HepG2 (cell line): Measurements from ENCODE around the gene MRPS31. TPM values are rescaled to one million over a fixed set of nuclear protein-coding genes. Genes with fewer than 3 reads are reported as not detected.
A peak's percentile ranks its signal among the peaks of the same experiment; 100 is the strongest.
"Not testable (repeated sequence)": the region's sequence is repeated elsewhere in the genome, so short reads cannot be mapped to it uniquely, and the experiment has no call there.

ENCODE experiments used
- ADNP ChIP-seq: sonication (generic); formaldehyde crosslinking; IDR thresholded peaks from 2 replicates; pipeline ENCODE4 v1.4.0; 2020; ENCODE audit warnings: missing genetic modification reagents
- ARNTL ChIP-seq: sonication (generic); formaldehyde crosslinking; IDR thresholded peaks from 2 replicates; pipeline ENCODE4 v1.4.0; 2020; ENCODE audit warnings: mild to moderate bottlenecking, missing genetic modification reagents
- ASH2L ChIP-seq: fragments of 300-600, 200-600 bp; sonication (generic); IDR thresholded peaks from 2 replicates; pipeline ENCODE4 v1.7.0; 2017; ENCODE audit warnings: low read depth, mild to moderate bottlenecking, moderate library complexity, mixed read lengths, low read length; ENCODE audit not compliant: insufficient read length
- ATF7 ChIP-seq, 2 experiments: fragments of 450-650 bp in 1 of 2; sonication (generic) in 1 of 2; formaldehyde crosslinking in 1 of 2; IDR thresholded peaks; 2 replicates each; pipeline versions ENCODE4 v1.4.0 to v1.6.1; 2016 to 2020; ENCODE audit warnings: antibody characterized with exemption in 1 of 2, mild to moderate bottlenecking in 1 of 2, missing genetic modification reagents in 1 of 2
- CHD4 ChIP-seq: fragments of 200-600 bp; sonication (generic); IDR thresholded peaks from 2 replicates; pipeline ENCODE4 v1.7.0; 2017; ENCODE audit warnings: mild to moderate bottlenecking, low read length, borderline replicate concordance
- FOSL2 ChIP-seq: sonication (generic); formaldehyde crosslinking; IDR thresholded peaks from 2 replicates; pipeline ENCODE4 v1.4.0; 2020; ENCODE audit warnings: missing genetic modification reagents
- FOXK1 ChIP-seq: sonication (generic); formaldehyde crosslinking; IDR thresholded peaks from 2 replicates; pipeline ENCODE4 v1.4.0; 2020; ENCODE audit warnings: low read depth, missing genetic modification reagents, borderline replicate concordance
- FOXP1 ChIP-seq, 2 experiments: fragments of 450-650 bp in 1 of 2; IDR thresholded peaks; 2 replicates each; pipeline ENCODE4 v1.6.1; 2017 to 2018; ENCODE audit warnings: antibody characterized with exemption in 1 of 2
- HNF4A ChIP-seq: sonication (generic); formaldehyde crosslinking; IDR thresholded peaks from 2 replicates; pipeline ENCODE4 v1.4.0; 2020; ENCODE audit warnings: missing genetic modification reagents
- KDM1A ChIP-seq: IDR thresholded peaks from 2 replicates; pipeline ENCODE4 v1.6.1; 2016; ENCODE audit warnings: missing compliant biosample characterization
- MEIS2 ChIP-seq: sonication (generic); formaldehyde crosslinking; IDR thresholded peaks from 2 replicates; pipeline ENCODE4 v1.9.0; 2021; ENCODE audit warnings: mild to moderate bottlenecking, missing genetic modification reagents
- MYNN ChIP-seq: sonication (generic); formaldehyde crosslinking; IDR thresholded peaks from 2 replicates; pipeline ENCODE4 v1.4.0; 2020; ENCODE audit warnings: mild to moderate bottlenecking, low read depth, missing genetic modification reagents
- NR2F6 ChIP-seq, 2 experiments: IDR thresholded peaks; 2 replicates each; pipeline ENCODE4 v1.6.1; 2016; ENCODE audit warnings: antibody characterized with exemption in 1 of 2, mild to moderate bottlenecking in 1 of 2
- PHF8 ChIP-seq: sonication (generic); formaldehyde crosslinking; IDR thresholded peaks from 2 replicates; pipeline ENCODE4 v1.5.0; 2020; ENCODE audit warnings: missing genetic modification reagents
- TEAD3 ChIP-seq: optimal IDR thresholded peaks from 2 replicates; pipeline ENCODE3; 2016; ENCODE audit warnings: borderline replicate concordance
- THAP7 ChIP-seq: sonication (generic); formaldehyde crosslinking; IDR thresholded peaks from 2 replicates; pipeline ENCODE4 v1.8.1; 2023; ENCODE audit warnings: mild to moderate bottlenecking, missing genetic modification reagents
- ZBTB3 ChIP-seq: sonication (generic); formaldehyde crosslinking; IDR thresholded peaks from 2 replicates; pipeline ENCODE4 v1.4.0; 2020; ENCODE audit warnings: low read depth, mild to moderate bottlenecking, moderate library complexity, missing genetic modification reagents, borderline replicate concordance
- ZBTB43 ChIP-seq: sonication (generic); formaldehyde crosslinking; conservative IDR thresholded peaks from 2 replicates; pipeline ENCODE4 v1.4.0; 2020; ENCODE audit warnings: missing genetic modification reagents
- ZNF350 ChIP-seq: sonication (generic); formaldehyde crosslinking; IDR thresholded peaks from 2 replicates; pipeline ENCODE4 v1.4.0; 2020; ENCODE audit warnings: mild to moderate bottlenecking, low read depth, missing genetic modification reagents, borderline replicate concordance
- ZNF354B ChIP-seq: sonication (generic); formaldehyde crosslinking; IDR thresholded peaks from 2 replicates; pipeline ENCODE4 v1.8.0; 2022; ENCODE audit warnings: mild to moderate bottlenecking, missing genetic modification reagents
- ZNF512 ChIP-seq: sonication (generic); formaldehyde crosslinking; IDR thresholded peaks from 2 replicates; pipeline ENCODE4 v1.4.0; 2020; ENCODE audit warnings: mild to moderate bottlenecking, missing genetic modification reagents
- ZNF556 ChIP-seq: sonication (generic); formaldehyde crosslinking; IDR thresholded peaks from 2 replicates; pipeline ENCODE4 v1.4.0; 2020; ENCODE audit warnings: mild to moderate bottlenecking, missing genetic modification reagents, borderline replicate concordance
- ZNF770 ChIP-seq: sonication (generic); formaldehyde crosslinking; IDR thresholded peaks from 2 replicates; pipeline ENCODE4 v1.5.0; 2020; ENCODE audit warnings: mild to moderate bottlenecking, missing genetic modification reagents
- polyA plus RNA-seq, 8 experiments: library from polyadenylated mRNA; depleted of rRNA in 3 of 8; stranded (reverse) in 7 of 8; unstranded in 1 of 8; fragments of >200 nt; fragmentation: Illumina TruSeq in 4 of 8; extraction: Trizol in 4 of 8; gene quantifications; 2 replicates each; pipeline versions ENCODE4 v1.2.1 to v1.2.3, GENCODE V29; 2011 to 2016; ENCODE audit warnings: low read depth in 4 of 8, missing spikeins in 1 of 8, mixed read lengths in 1 of 8; ENCODE audit not compliant: insufficient read depth in 1 of 8
- total RNA-seq, 5 experiments: library from RNA; depleted of rRNA; stranded (reverse); fragments of >200 nt; fragmentation: Illumina TruSeq; extraction: Trizol; gene quantifications; 2 replicates each; pipeline ENCODE4 v1.2.3, GENCODE V29; 2016; ENCODE audit warnings: low read depth in 1 of 5

MRPS31 gene
- total and polyA plus RNA-seq, 2 of the 13 experiments (the other 11 are each of a cell fraction or from before 2014, with no cell fraction given): 23.7 to 34.1 TPM

GRCh38 chr13:40788540-40789274 is 17.7 kb upstream of the MRPS31 start (continued):
- TF ChIP-seq ZNF770 (peak; percentile 100), ZNF350 (CRISPR knock-in tag) (0 out of 2 replicates have a peak, but pooled peaks have one; percentile 52), CHD4 (peak; percentile 87), ASH2L (peak; percentile 6), ZBTB43 (CRISPR knock-in tag) (0 out of 2 replicates have a peak, but pooled peaks have one; percentile 46), FOSL2 (peak; percentile 68), THAP7 (CRISPR knock-in tag) (peak; percentile 7; the same call in 1 of the 2 replicates), ZNF556 (CRISPR knock-in tag) (0 out of 2 replicates have a peak, but pooled peaks have one; percentile 59), PHF8 (CRISPR knock-in tag) (peak; percentile 59; the same call in 1 of the 2 replicates), FOXP1 (CRISPR knock-in tag; IDR thresholded peaks at IDR 0.05) (peak; percentile 55; the same call in 1 of the 2 replicates), NR2F6 (IDR thresholded peaks at IDR 0.05) (0 out of 2 replicates have a peak, but pooled peaks have one; percentile 23), ATF7 (IDR thresholded peaks at IDR 0.05) (0 out of 2 replicates have a peak, but pooled peaks have one; percentile 33), ADNP (CRISPR knock-in tag) (peak; percentile 35; the same call in 1 of the 2 replicates), ZBTB3 (CRISPR knock-in tag) (0 out of 2 replicates have a peak, but pooled peaks have one; percentile 12), ARNTL (CRISPR knock-in tag) (peak; percentile 56; the same call in 1 of the 2 replicates), FOXK1 (CRISPR knock-in tag) (0 out of 2 replicates have a peak, but pooled peaks have one; percentile 8), TEAD3 (CRISPR knock-in tag) (peak; percentile 20), KDM1A (CRISPR knock-in tag) (peak; percentile 59; the same call in 1 of the 2 replicates), ZNF512 (0 out of 2 replicates have a peak, but pooled peaks have one; percentile 7), MYNN (0 out of 2 replicates have a peak, but pooled peaks have one; percentile 30), MEIS2 (0 out of 2 replicates have a peak, but pooled peaks have one; percentile 37), HNF4A (CRISPR knock-in tag) (peak; percentile 69), ZNF354B (CRISPR knock-in tag) (0 out of 2 replicates have a peak, but pooled peaks have one; percentile 45)
- TF ChIP-seq FOXP1 (IDR thresholded peaks at IDR 0.05); NR2F6 (CRISPR knock-in tag; IDR thresholded peaks at IDR 0.05); ATF7 (CRISPR knock-in tag; IDR thresholded peaks at IDR 0.05): not testable (repeated sequence)
